ENCODE data around the gene ATP6V0B. TPM values are rescaled to one million over a fixed set of nuclear protein-coding genes. Genes with fewer than 3 reads are reported as not detected.

The ATP6V0B gene
- total RNA-seq, 1 donor from 2014 or later = 39.2 TPM

GRCh38 chr1:43992232-43992995 is 17.7 kb downstream of the ATP6V0B start:
- Histone ChIP-seq H2AFZ (replicated peaks) (peak overlapping the region; percentile 60), H3K79me2 (ENCODE audit: low read depth) (no peaks in the 10 kb centered on the region), H3K27ac (no peak overlapping the region), H3K4me2 (peak overlapping the region; percentile 80), H3K4me1 (peaks cover 10% of the 10 kb centered on the region), H3K9ac (no peak overlapping the region), H3K9me3 (ENCODE audit: low read depth) (no peaks in the 10 kb centered on the region), H4K20me1 (ENCODE audit: low read depth) (peaks cover 27% of the 10 kb centered on the region), H3K4me3 (peak overlapping the region; percentile 58), H3F3A (ENCODE audit: low read depth) (peaks cover 32% of the 10 kb centered on the region), H3K36me3 (no peaks in the 10 kb centered on the region), H3K27me3 (no peaks in the 10 kb centered on the region)
- Mint-ChIP-seq H3K4me1 (peaks cover 24% of the 10 kb centered on the region), H3K27ac (no peak overlapping the region), H3K4me3 (peak overlapping the region; percentile 90), H3K27me3 (ENCODE audit: insufficient read depth, low read depth) (peaks cover 4% of the 10 kb centered on the region), H3K9me3 (no peaks in the 10 kb centered on the region), H3K36me3 (no peaks in the 10 kb centered on the region)
- no peak for DNase-seq (ENCODE audit: low spot score)
- TF ChIP-seq EZH2 (IDR thresholded peaks at IDR 0.05) (no peak), EZH2phosphoT487 (IDR thresholded peaks at IDR 0.05) (no peak)

GRCh38 chr1:43993206-43993914 is 18.6 kb downstream of the ATP6V0B start:
- Histone ChIP-seq H3K9me3 (ENCODE audit: low read depth) (no peaks in the 10 kb centered on the region), H3K9ac (no peak overlapping the region), H3K4me3 (no peak overlapping the region), H4K20me1 (ENCODE audit: low read depth) (peaks cover 27% of the 10 kb centered on the region), H3K79me2 (ENCODE audit: low read depth) (no peaks in the 10 kb centered on the region), H3K4me2 (no peak overlapping the region), H3K4me1 (peaks cover 10% of the 10 kb centered on the region), H3K27ac (no peak overlapping the region), H3K27me3 (no peaks in the 10 kb centered on the region), H3K36me3 (no peaks in the 10 kb centered on the region), H3F3A (ENCODE audit: low read depth) (peaks cover 32% of the 10 kb centered on the region), H2AFZ (replicated peaks) (no peak overlapping the region)
- TF ChIP-seq EZH2 (IDR thresholded peaks at IDR 0.05) (no peak), EZH2phosphoT487 (IDR thresholded peaks at IDR 0.05) (no peak), CTCF (IDR thresholded peaks at IDR 0.05) (no peak)
- Mint-ChIP-seq H3K4me3 (peak overlapping the region; percentile 63), H3K27me3 (ENCODE audit: insufficient read depth, low read depth) (peaks cover 4% of the 10 kb centered on the region), H3K27ac (no peak overlapping the region), H3K4me1 (peaks cover 34% of the 10 kb centered on the region), H3K36me3 (no peaks in the 10 kb centered on the region), H3K9me3 (no peaks in the 10 kb centered on the region)
- DNase-seq (ENCODE audit: low spot score) = no peak

- Histone ChIP-seq H3K9me3 (ENCODE audit: low read depth) (no peaks in the 10 kb centered on the region), H3K79me2 (ENCODE audit: low read depth) (no peaks in the 10 kb centered on the region), H3K4me1 (peaks cover 10% of the 10 kb centered on the region), H2AFZ (replicated peaks) (no peak overlapping the region), H3K9ac (no peak overlapping the region), H3K36me3 (no peaks in the 10 kb centered on the region), H3K27ac (no peak overlapping the region), H3K4me2 (no peak overlapping the region), H4K20me1 (ENCODE audit: low read depth) (peaks cover 27% of the 10 kb centered on the region), H3F3A (ENCODE audit: low read depth) (peaks cover 32% of the 10 kb centered on the region), H3K27me3 (no peaks in the 10 kb centered on the region), H3K4me3 (no peak overlapping the region)
- Mint-ChIP-seq H3K9me3 (no peaks in the 10 kb centered on the region), H3K36me3 (no peaks in the 10 kb centered on the region), H3K4me3 (peak overlapping the region; percentile 63), H3K27me3 (ENCODE audit: insufficient read depth, low read depth) (peaks cover 4% of the 10 kb centered on the region), H3K27ac (no peak overlapping the region), H3K4me1 (peaks cover 38% of the 10 kb centered on the region)
- TF ChIP-seq EZH2 (IDR thresholded peaks at IDR 0.05) = no peak
- TF ChIP-seq EZH2phosphoT487 (IDR thresholded peaks at IDR 0.05) = no peak
- TF ChIP-seq CTCF (IDR thresholded peaks at IDR 0.05) = no peak
- DNase-seq (ENCODE audit: low spot score) = no peak
Measured at GRCh38 chr1:43994071-43994470, 19.3 kb downstream of the ATP6V0B start.

All from neural progenitor cell (in vitro differentiated cells).